Suprapubic skin (tissue), 4 donors: ENCODE data around the gene PLEKHA1.

ENCODE experiments used
- CTCF ChIP-seq, 2 donors: fragments of 200-600 bp in 1 of 2; fragments of 450-650 bp in 1 of 2; sonication (generic) in 1 of 2; IDR thresholded peaks; one replicate each; pipeline ENCODE4 v1.5.1; 2016 to 2019; ENCODE audit warnings: antibody characterized with exemption in 2 of 2, mild to moderate bottlenecking in 1 of 2, moderate library complexity in 1 of 2
- EP300 ChIP-seq: sonication (generic); formaldehyde crosslinking; IDR thresholded peaks from one replicate; pipeline ENCODE4 v1.6.1; 2017; ENCODE audit warnings: antibody characterized with exemption
- POLR2AphosphoS5 ChIP-seq, 3 donors: sonication (generic); formaldehyde crosslinking; IDR thresholded peaks; one replicate each; pipeline ENCODE4 v1.6.1; 2017; ENCODE audit warnings: antibody characterized with exemption in 3 of 3

GRCh38 chr10:122362031-122362592, 12.4 kb upstream of the PLEKHA1 start:
- TF ChIP-seq CTCF (IDR thresholded peaks at IDR 0.05) (no peak), EP300 (no peak), POLR2AphosphoS5 (IDR thresholded peaks at IDR 0.05) (no peak)
